GM13977 (cell line): Measurements from ENCODE around the gene SYT7.

ENCODE experiments used
- DNase-seq: peaks from one replicate; pipeline ENCODE4 v3.0.0; 2012; ENCODE audit warnings: low spot score
- CTCF ChIP-seq: IDR thresholded peaks from 2 replicates; pipeline ENCODE4 v1.5.1; 2012; ENCODE audit warnings: mild to moderate bottlenecking, control low read depth; ENCODE audit not compliant: insufficient read depth; ENCODE audit errors: extremely low read depth, missing control alignments
- in situ Hi-C: fragments of 300-500 bp; cut with MboI; formaldehyde crosslinking; loops from one replicate; pipeline ENCODE4 v1.12.0; 2022; ENCODE audit warnings: low sequenced_read_pairs, low pct_unique_long_range_greater_than_20kb, mixed read lengths, inconsistent platforms; ENCODE audit not compliant: unreplicated experiment

Gene SYT7

GRCh38 chr11:61581030-61581928, at the start of gene SYT7:
TSS of gene SYT7 (minus strand) at chr11:61581076. CDS start at chr11:61580820, 256 bp downstream.
- DNase-seq: peak; percentile 98
- peak; percentile 59 for TF ChIP-seq CTCF
- in situ Hi-C loops: no loop called here

- in situ Hi-C loops: no loop called here
- TF ChIP-seq CTCF: no peak
- no peak for DNase-seq
Observed at GRCh38 chr11:61630089-61630488, 49.2 kb upstream of the SYT7 start.

- in situ Hi-C loops: no loop called here
- no peak for DNase-seq
- TF ChIP-seq CTCF: no peak
Observed at GRCh38 chr11:61629082-61629833, 48.4 kb upstream of the SYT7 start.

GRCh38 chr11:61628662-61628970, 47.7 kb upstream of the SYT7 start:
- no peak for DNase-seq
- TF ChIP-seq CTCF: no peak
- in situ Hi-C loops: no loop called here

GRCh38 chr11:61627850-61628661, 47.2 kb upstream of the SYT7 start:
- TF ChIP-seq CTCF: peak; percentile 75
- in situ Hi-C loops: no loop called here
- DNase-seq: peak; percentile 59

GRCh38 chr11:61626580-61627380, 45.9 kb upstream of the SYT7 start:
- DNase-seq: no peak
- in situ Hi-C loops: no loop called here
- no peak for TF ChIP-seq CTCF
